Urinary bladder (tissue), 4 donors: ENCODE results near the gene TRIM29. TPM values are rescaled to one million over a fixed set of nuclear protein-coding genes. Genes with fewer than 3 reads are reported as not detected.

ENCODE experiments used
- DNase-seq: peaks from one replicate; pipeline ENCODE4 v3.0.0-alpha.2; 2015; ENCODE audit errors: extremely low spot score
- H3K27ac ChIP-seq: one replicate; pipeline ENCODE4 v1.5.1; 2013; ENCODE audit warnings: low read depth, mild to moderate bottlenecking, moderate library complexity
- H3K36me3 ChIP-seq: one replicate; pipeline ENCODE4 v1.6.1; 2013; ENCODE audit warnings: mild to moderate bottlenecking, moderate library complexity; ENCODE audit not compliant: insufficient read depth
- H3K4me1 ChIP-seq: one replicate; pipeline ENCODE4 v1.6.1; 2013; ENCODE audit warnings: mild to moderate bottlenecking, moderate library complexity; ENCODE audit not compliant: insufficient read depth
- H3K4me3 ChIP-seq: one replicate; pipeline ENCODE4 v1.5.1; 2013; ENCODE audit warnings: low read depth, low read length
- WGBS: extraction: QIAGEN DNeasy Blood & Tissue Kit; methylation state at CpG from one replicate; pipeline ENCODE4 v1.1.7; 2013; 5-methylcytosine and 5-hydroxymethylcytosine counted together
- polyA plus RNA-seq: library from polyadenylated mRNA; stranded (reverse); fragments of 200-250 nt; gene quantifications from one replicate; pipeline ENCODE4 v1.2.3, GENCODE V29; 2013
- total RNA-seq: library from RNA; depleted of rRNA; stranded (reverse); fragments of >200 nt; gene quantifications from one replicate; pipeline ENCODE4 v1.2.3, GENCODE V29; 2014
- donor health status: healthy with polysubstance abuse.
- donor health status: healthy.

The TRIM29 gene
- 32.3 TPM for total RNA-seq
- polyA plus RNA-seq = 37.5 TPM

GRCh38 chr11:120137611-120138521 lies at the start of gene TRIM29:
Gene TRIM29, minus strand, starts transcription at chr11:120138113. Its CDS starts 82 bp downstream, at chr11:120138031.
- Histone ChIP-seq H3K4me1 (no peaks in the 10 kb centered on the region), H3K4me3 (peak within 1 kb of the TSS; percentile 22), H3K36me3 (no peaks in the 10 kb centered on the region), H3K27ac (peak within 1 kb of the TSS; percentile 55)
- DNase-seq = peak; percentile 43
- 75% methylated on average over 41 of the region's 41 CpGs for WGBS

GRCh38 chr11:120186774-120187591 lies 49.1 kb upstream of the TRIM29 start:
- no peaks in the 10 kb centered on the region for H3K4me1 ChIP-seq
- 47% methylated on average over 17 of the region's 17 CpGs for WGBS
- no peak for DNase-seq
- H3K4me3 ChIP-seq = no peak overlapping the region
- H3K27ac ChIP-seq = peak overlapping the region; percentile 66
- H3K36me3 ChIP-seq = no peaks in the 10 kb centered on the region

GRCh38 chr11:120186456-120186773 lies 48.5 kb upstream of the TRIM29 start:
- H3K27ac ChIP-seq = peak overlapping the region; percentile 48
- DNase-seq = no peak
- no peaks in the 10 kb centered on the region for H3K4me1 ChIP-seq

GRCh38 chr11:120185706-120186455 lies 48.0 kb upstream of the TRIM29 start:
- no peaks in the 10 kb centered on the region for H3K4me1 ChIP-seq
- no peak overlapping the region for H3K4me3 ChIP-seq
- peak; percentile 69 for DNase-seq
- H3K27ac ChIP-seq = no peak overlapping the region
- no peaks in the 10 kb centered on the region for H3K36me3 ChIP-seq
- 50% methylated on average over 3 of the region's 3 CpGs for WGBS

More at GRCh38 chr11:120186456-120186773, 48.5 kb upstream of the TRIM29 start:
- Histone ChIP-seq H3K4me3 (no peak overlapping the region), H3K36me3 (no peaks in the 10 kb centered on the region)

- Histone ChIP-seq H3K4me1 (no peaks in the 10 kb centered on the region), H3K27ac (peak overlapping the region; percentile 49), H3K36me3 (no peaks in the 10 kb centered on the region), H3K4me3 (no peak overlapping the region)
- no peak for DNase-seq
- 35% methylated on average over 7 of the region's 7 CpGs for WGBS
Observed at GRCh38 chr11:120184946-120185705, 47.2 kb upstream of the TRIM29 start.

DNA sequence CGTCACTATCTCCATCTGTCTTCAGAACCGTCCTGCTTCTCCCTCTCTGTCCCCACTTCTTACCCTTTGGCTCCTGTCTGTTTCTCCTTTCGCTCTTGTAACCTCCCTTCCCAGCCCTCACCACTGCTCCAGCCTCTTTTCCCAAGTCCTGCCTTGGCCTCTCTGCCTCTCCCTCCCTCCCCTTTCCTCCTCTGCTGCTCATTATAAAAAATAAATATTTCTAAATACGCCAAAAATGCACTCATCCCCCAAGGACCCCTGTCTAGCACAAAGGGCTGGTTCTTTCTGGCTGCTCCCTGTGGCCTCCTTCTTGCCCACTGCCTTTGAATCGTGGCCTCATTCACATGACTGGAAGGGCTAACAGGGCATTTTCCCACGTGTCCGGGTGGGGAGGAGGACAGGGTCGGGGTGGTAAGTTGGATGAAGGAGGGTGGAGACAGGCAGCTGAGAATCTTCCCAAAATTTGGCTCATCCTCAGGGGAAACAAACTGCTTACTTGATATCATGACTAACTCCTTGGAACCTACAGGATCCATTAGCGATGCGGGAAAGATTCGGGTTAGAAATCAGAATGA lies 46.5 kb upstream of the TRIM29 start:
- H3K4me3 ChIP-seq = no peak overlapping the region
- no peaks in the 10 kb centered on the region for H3K4me1 ChIP-seq
- WGBS = 60% methylated on average over 11 of the region's 11 CpGs
- DNase-seq = no peak
- no peaks in the 10 kb centered on the region for H3K36me3 ChIP-seq
- peak overlapping the region; percentile 49 for H3K27ac ChIP-seq

- no peaks in the 10 kb centered on the region for H3K4me1 ChIP-seq
Observed at GRCh38 chr11:120183701-120184141, 45.8 kb upstream of the TRIM29 start.

DNA sequence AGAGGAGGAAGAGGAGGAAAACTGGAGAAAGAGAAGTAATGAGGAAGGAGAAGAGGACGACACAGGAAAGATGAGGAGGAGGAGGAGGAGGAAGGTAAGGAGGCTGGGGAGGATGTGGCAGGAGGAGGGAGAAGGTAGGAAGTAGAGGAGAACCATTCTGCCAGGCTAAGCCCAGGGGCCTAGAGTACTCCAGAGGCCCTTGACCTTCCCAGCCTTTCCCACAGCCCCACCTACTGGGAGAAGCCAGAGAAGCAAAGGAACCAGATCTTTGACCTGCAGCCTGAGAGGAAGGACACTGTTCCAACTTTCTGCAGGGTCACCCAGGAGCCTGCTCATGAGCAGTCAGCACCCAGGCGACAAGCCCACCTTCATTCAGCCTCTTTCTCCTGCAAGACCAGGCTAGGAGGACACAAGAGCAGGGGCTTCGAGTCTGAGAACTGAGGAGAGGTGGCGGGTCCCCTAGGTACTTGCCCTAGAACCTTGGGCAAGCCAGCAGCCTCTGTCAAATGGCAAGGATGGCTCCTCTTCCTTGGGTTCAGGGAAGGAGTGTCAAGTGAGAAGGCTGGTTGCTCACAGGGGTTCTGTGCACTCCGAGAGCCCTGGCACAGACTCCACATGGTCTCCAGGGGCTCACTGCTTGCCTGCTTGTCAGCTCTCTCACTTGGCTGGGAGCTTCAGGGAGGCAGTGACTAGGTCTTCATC lies 45.0 kb upstream of the TRIM29 start:
- H3K27ac ChIP-seq = peak overlapping the region; percentile 13
- no peak for DNase-seq
- no peaks in the 10 kb centered on the region for H3K36me3 ChIP-seq
- no peak overlapping the region for H3K4me3 ChIP-seq
- 82% methylated on average over 5 of the region's 5 CpGs for WGBS
- no peaks in the 10 kb centered on the region for H3K4me1 ChIP-seq

More at GRCh38 chr11:120183701-120184141, 45.8 kb upstream of the TRIM29 start:
- no peak overlapping the region for H3K4me3 ChIP-seq
- no peaks in the 10 kb centered on the region for H3K36me3 ChIP-seq
- DNase-seq = no peak
- no peak overlapping the region for H3K27ac ChIP-seq
- 82% methylated on average over 7 of the region's 7 CpGs for WGBS

GRCh38 chr11:120182372-120182771 lies 44.5 kb upstream of the TRIM29 start:
- Histone ChIP-seq H3K4me1 (no peaks in the 10 kb centered on the region), H3K27ac (peak overlapping the region; percentile 13), H3K4me3 (no peak overlapping the region), H3K36me3 (no peaks in the 10 kb centered on the region)
- 60% methylated on average over 7 of the region's 7 CpGs for WGBS
- DNase-seq = no peak

DNA sequence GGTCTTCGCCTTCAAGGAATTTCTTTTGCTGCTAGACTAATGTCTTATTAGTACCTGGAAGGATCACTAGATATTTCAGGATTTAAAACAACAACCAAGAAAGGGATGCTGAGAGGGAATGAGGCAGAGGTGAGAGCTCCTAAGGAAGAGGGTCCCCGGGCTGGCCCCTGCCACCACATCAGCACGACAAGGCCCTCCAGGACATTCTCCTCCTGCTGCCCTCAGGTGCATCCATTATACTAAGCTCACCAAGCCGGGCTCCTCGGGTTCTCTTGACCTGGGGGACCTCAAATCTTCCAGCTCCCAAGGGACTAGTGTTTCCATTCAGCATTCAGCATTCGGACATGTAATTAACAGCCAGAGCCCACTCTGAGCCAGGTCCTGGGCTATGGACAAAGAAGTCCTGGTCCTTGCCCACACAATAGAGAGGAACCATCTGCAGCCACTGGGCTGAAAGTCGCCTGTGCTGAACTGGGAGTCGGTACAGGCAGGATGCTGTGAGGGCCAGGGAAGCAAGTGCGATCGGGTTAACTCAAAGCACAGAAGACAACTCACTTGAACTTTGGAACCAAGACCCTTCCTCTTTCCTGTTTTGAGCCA lies 43.6 kb upstream of the TRIM29 start:
- 86% methylated on average over 10 of the region's 10 CpGs for WGBS
- no peaks in the 10 kb centered on the region for H3K36me3 ChIP-seq
- H3K4me1 ChIP-seq = no peaks in the 10 kb centered on the region
- no peak overlapping the region for H3K27ac ChIP-seq
- DNase-seq = no peak
- H3K4me3 ChIP-seq = no peak overlapping the region

GRCh38 chr11:120180551-120181232 lies 42.8 kb upstream of the TRIM29 start:
- Histone ChIP-seq H3K4me3 (no peak overlapping the region), H3K27ac (no peak overlapping the region), H3K36me3 (no peaks in the 10 kb centered on the region), H3K4me1 (no peaks in the 10 kb centered on the region)
- DNase-seq = no peak
- 56% methylated on average over 11 of the region's 11 CpGs for WGBS
